Effector CD4-positive, alpha-beta T cell (primary cell): ENCODE data around the gene ROR1.

Experiments used
- DNase-seq: peaks from one replicate; pipeline ENCODE4 v3.0.0-alpha.2; 2020

ROR1 gene

GRCh38 chr1:63859480-63860275, 85.9 kb downstream of the ROR1 start:
- no peak for DNase-seq

- DNase-seq, result no peak
Measured at GRCh38 chr1:63861052-63861691, 87.4 kb downstream of the ROR1 start.

GRCh38 chr1:63863145-63863544, 89.3 kb downstream of the ROR1 start:
- DNase-seq, result no peak

- DNase-seq, result no peak
Measured at GRCh38 chr1:63864224-63864641, 90.4 kb downstream of the ROR1 start.

GRCh38 chr1:63865561-63865960, 91.7 kb downstream of the ROR1 start:
- no peak for DNase-seq

- DNase-seq, result no peak
Measured at GRCh38 chr1:63866084-63866483, 92.3 kb downstream of the ROR1 start.

- no peak for DNase-seq
Measured at GRCh38 chr1:63867429-63868176, 93.8 kb downstream of the ROR1 start.

GRCh38 chr1:63868268-63868781, 94.5 kb downstream of the ROR1 start:
- DNase-seq, result no peak

- no peak for DNase-seq
Measured at GRCh38 chr1:63870152-63870551, 96.3 kb downstream of the ROR1 start.

GRCh38 chr1:63871463-63871862, 97.6 kb downstream of the ROR1 start:
- DNase-seq, result no peak

GRCh38 chr1:63873751-63874150, 99.9 kb downstream of the ROR1 start:
- DNase-seq, result no peak

GRCh38 chr1:63874278-63874880, 100.6 kb downstream of the ROR1 start:
- no peak for DNase-seq

- no peak for DNase-seq
Measured at GRCh38 chr1:63875636-63876035, 101.8 kb downstream of the ROR1 start.

- no peak for DNase-seq
Measured at GRCh38 chr1:63877021-63877767, 103.4 kb downstream of the ROR1 start.

GRCh38 chr1:63877816-63878215, 104.0 kb downstream of the ROR1 start:
- DNase-seq, result no peak

- no peak for DNase-seq
Measured at GRCh38 chr1:63878932-63879331, 105.1 kb downstream of the ROR1 start.

GRCh38 chr1:63880958-63881576, 107.2 kb downstream of the ROR1 start:
- no peak for DNase-seq

GRCh38 chr1:63882048-63882704, 108.4 kb downstream of the ROR1 start:
- no peak for DNase-seq

- DNase-seq, result no peak
Measured at GRCh38 chr1:63883494-63884235, 109.8 kb downstream of the ROR1 start.

GRCh38 chr1:63884486-63884885, 110.7 kb downstream of the ROR1 start:
- no peak for DNase-seq

GRCh38 chr1:63885899-63886298, 112.1 kb downstream of the ROR1 start:
- DNase-seq, result no peak
